ENCODE results near the gene EDN1. TPM values are rescaled to one million over a fixed set of nuclear protein-coding genes. Genes with fewer than 3 reads are reported as not detected.

The EDN1 gene
- total and polyA plus RNA-seq, 3 donors from 2014 or later, result 6.4 to 18.4 (median 12.8) TPM

GRCh38 chr6:12335717-12336116 is 45.6 kb downstream of the EDN1 start:
- WGBS, 2 donors, result 52 to 64% methylated on average over 1 of the region's 1 CpG
- Histone ChIP-seq H3K27ac (no peak overlapping the region), H3K9me3 (no peaks in the 10 kb centered on the region), H3K36me3 (ENCODE audit: low read depth, missing control alignments) (no peaks in the 10 kb centered on the region), H3K4me3 (no peak overlapping the region), H3K27me3 (no peaks in the 10 kb centered on the region), H3K4me1 (no peaks in the 10 kb centered on the region)
- intact Hi-C loops (cut with DNase I; ENCODE audit: low total_unique reads), result no loop called here
- TF ChIP-seq CTCF (IDR thresholded peaks at IDR 0.05) (no peak), POLR2A (IDR thresholded peaks at IDR 0.05) (no peak)
- no peak for DNase-seq

- intact Hi-C loops (cut with DNase I; ENCODE audit: low total_unique reads), result no loop called here
- TF ChIP-seq CTCF (IDR thresholded peaks at IDR 0.05) (no peak), POLR2A (IDR thresholded peaks at IDR 0.05) (no peak)
- no peak overlapping the region for H3K27ac ChIP-seq
- H3K4me3 ChIP-seq, result no peak overlapping the region
- WGBS, 2 donors, result 86 to 87% methylated on average over 5 of the region's 5 CpGs
- no peaks in the 10 kb centered on the region for H3K36me3 ChIP-seq (ENCODE audit: low read depth, missing control alignments)
- H3K9me3 ChIP-seq, result no peaks in the 10 kb centered on the region
- no peaks in the 10 kb centered on the region for H3K27me3 ChIP-seq
- no peak for DNase-seq
- no peaks in the 10 kb centered on the region for H3K4me1 ChIP-seq
Observed at GRCh38 chr6:12336121-12336971, 46.2 kb downstream of the EDN1 start.

DNA sequence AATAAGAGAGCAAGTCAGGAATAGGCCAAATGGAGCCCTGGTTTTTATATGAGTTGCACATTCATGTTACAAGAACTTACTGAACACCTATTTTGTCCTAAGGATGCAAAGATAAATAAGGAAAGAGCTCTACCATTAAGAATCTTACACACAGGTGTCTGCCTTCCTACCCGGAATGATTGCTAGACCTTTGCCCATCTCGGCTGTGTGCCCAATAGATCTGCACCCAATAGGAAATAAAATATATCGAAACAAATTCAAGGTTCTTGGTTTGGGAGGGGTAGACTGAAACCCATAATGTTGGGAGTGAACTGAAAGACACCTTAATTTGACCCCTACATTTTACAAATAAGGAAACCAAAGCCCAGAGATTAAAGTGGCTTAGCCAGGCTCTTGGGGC is 48.9 kb downstream of the EDN1 start:
- Histone ChIP-seq H3K4me3 (no peak overlapping the region), H3K9me3 (no peaks in the 10 kb centered on the region), H3K27ac (no peak overlapping the region), H3K27me3 (no peaks in the 10 kb centered on the region), H3K4me1 (no peaks in the 10 kb centered on the region), H3K36me3 (ENCODE audit: low read depth, missing control alignments) (no peaks in the 10 kb centered on the region)
- TF ChIP-seq CTCF (IDR thresholded peaks at IDR 0.05) (no peak), POLR2A (IDR thresholded peaks at IDR 0.05) (no peak)
- 93 to 98% methylated on average over 3 of the region's 3 CpGs for WGBS, 2 donors
- no peak for DNase-seq
- intact Hi-C loops (cut with DNase I; ENCODE audit: low total_unique reads), result no loop called here

- DNase-seq, result no peak
- Histone ChIP-seq H3K9me3 (no peaks in the 10 kb centered on the region), H3K36me3 (ENCODE audit: low read depth, missing control alignments) (no peaks in the 10 kb centered on the region), H3K27ac (no peak overlapping the region), H3K27me3 (no peaks in the 10 kb centered on the region), H3K4me1 (no peaks in the 10 kb centered on the region), H3K4me3 (no peak overlapping the region)
- 60 to 72% methylated on average over 12 of the region's 12 CpGs for WGBS, 2 donors
- TF ChIP-seq POLR2A (IDR thresholded peaks at IDR 0.05), result no peak
- no peak for TF ChIP-seq CTCF (IDR thresholded peaks at IDR 0.05)
- intact Hi-C loops (cut with DNase I; ENCODE audit: low total_unique reads), result no loop called here
Observed at GRCh38 chr6:12339808-12340487, 49.8 kb downstream of the EDN1 start.

All from testis (tissue), 3 donors.